A673 (cell line): ENCODE results near the gene SEL1L.

Experiments used
- EZH2 ChIP-seq: fragments of 200-600 bp; sonication (generic); IDR thresholded peaks from 2 replicates; pipeline ENCODE4 v1.6.1; 2017; ENCODE audit warnings: borderline replicate concordance, low read depth, mild to moderate bottlenecking, mixed read lengths, antibody characterized with exemption, low read length; ENCODE audit not compliant: poor library complexity, severe bottlenecking
- TF ChIP-seq, protein P1 (sequence below): fragments of 300-800, 200-600 bp; sonication (generic); conservative IDR thresholded peaks from 2 replicates; pipeline ENCODE4 v1.5.1; 2017; ENCODE audit warnings: low read depth, mild to moderate bottlenecking, antibody characterized with exemption, low read length, moderate library complexity, mixed read lengths

DNA sequence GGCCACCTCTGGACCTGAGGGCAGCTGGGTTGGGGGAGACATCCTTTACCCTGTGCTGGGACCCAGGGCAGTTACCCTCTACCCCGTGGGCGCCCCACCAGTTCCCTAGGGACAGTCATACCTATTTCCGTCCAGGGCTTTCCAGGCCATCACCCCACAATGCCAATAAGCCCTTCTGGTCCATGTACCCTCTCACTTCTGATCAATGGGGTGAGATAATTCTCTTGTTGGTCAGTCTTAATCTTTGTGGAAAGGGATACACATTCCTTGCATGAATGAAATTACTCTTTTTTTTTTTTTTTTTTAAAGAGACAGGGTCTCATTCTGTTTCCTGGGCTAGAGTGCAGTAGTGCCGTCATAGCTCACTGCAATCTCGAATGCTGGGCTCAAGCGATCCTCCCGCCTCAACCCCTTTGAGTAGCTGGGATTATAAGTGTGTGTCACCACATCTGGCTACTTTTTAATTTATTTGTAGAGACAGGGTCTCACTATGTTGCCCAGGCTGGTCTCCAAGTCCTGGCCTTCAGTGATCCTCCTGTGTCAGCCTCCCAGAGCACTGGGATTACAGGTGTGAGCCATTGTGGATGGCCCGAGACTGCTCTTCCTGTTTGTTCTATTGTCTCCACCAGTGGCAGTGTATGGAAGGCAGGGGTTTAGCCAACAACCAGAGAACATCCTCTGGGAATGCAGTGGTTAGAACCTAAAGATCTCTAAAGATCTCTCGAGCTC, 87.2 kb downstream of the SEL1L start:
- TF ChIP-seq, protein P1, sequence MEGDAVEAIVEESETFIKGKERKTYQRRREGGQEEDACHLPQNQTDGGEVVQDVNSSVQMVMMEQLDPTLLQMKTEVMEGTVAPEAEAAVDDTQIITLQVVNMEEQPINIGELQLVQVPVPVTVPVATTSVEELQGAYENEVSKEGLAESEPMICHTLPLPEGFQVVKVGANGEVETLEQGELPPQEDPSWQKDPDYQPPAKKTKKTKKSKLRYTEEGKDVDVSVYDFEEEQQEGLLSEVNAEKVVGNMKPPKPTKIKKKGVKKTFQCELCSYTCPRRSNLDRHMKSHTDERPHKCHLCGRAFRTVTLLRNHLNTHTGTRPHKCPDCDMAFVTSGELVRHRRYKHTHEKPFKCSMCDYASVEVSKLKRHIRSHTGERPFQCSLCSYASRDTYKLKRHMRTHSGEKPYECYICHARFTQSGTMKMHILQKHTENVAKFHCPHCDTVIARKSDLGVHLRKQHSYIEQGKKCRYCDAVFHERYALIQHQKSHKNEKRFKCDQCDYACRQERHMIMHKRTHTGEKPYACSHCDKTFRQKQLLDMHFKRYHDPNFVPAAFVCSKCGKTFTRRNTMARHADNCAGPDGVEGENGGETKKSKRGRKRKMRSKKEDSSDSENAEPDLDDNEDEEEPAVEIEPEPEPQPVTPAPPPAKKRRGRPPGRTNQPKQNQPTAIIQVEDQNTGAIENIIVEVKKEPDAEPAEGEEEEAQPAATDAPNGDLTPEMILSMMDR: no peak
- no peak for TF ChIP-seq EZH2
